Measurements from ENCODE around the gene ZNF143.

DNA sequence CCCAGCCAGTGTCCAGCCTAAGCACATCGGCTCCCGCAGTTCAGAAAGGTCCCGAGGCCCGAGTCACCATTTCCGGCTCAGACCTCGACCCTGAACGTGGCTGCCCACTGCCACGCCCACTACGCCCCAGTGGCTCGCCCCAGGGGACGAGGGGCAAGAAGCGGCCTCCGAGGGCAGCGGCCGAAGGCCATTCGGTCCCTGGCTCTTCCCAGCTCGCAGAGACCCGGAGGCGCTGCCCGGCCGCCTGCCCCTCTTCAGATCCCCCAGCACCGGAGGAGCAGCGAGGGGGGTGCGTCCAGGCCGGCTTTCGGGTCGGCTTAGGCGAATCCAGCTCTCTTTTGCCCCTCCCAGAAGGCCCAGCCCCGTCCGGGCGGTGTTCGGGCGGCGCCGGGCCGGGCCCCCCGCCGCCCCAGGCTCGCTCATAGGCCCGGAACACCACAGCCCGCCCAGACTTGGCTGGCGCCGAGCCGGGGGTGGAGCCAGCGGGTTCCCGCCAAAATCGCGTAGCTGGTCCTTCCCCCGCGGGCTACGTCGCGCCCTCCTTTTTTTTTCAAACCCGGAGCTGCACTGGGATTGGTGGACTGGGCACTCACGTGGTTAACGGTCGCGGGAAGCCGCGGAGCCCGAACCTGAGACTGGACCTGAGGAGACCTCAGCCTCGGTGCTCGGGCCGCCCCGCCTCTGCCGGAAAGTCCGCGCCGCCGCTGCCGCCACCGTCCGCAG lies 112.4 kb downstream of the ZNF143 start, which contains the start of gene WEE1:
- no peak for TF ChIP-seq CTCF (conservative IDR thresholded peaks at IDR 0.05)
- no peak for TF ChIP-seq ZFX (IDR thresholded peaks at IDR 0.05)
